Prostate gland (tissue), 2 donors: ENCODE measurements around the gene STKLD1.

ENCODE experiments used
- POLR2A ChIP-seq: fragments of 450-650 bp; IDR thresholded peaks from one replicate; pipeline ENCODE4 v1.6.1; 2016; ENCODE audit warnings: antibody characterized with exemption, mild to moderate bottlenecking
- POLR2AphosphoS5 ChIP-seq: sonication (generic); formaldehyde crosslinking; IDR thresholded peaks from one replicate; pipeline ENCODE4 v1.6.1; 2017; ENCODE audit warnings: antibody characterized with exemption
- TF ChIP-seq, protein P1 (sequence below), 4 experiments: fragments of 200-600 bp in 2 of 4; fragments of 450-650 bp in 2 of 4; sonication (generic) in 2 of 4; IDR thresholded peaks; 1 replicate in 3 of 4; 2 replicates in 1 of 4; pipeline ENCODE4 v1.5.1; 2016 to 2019; ENCODE audit warnings: antibody characterized with exemption in 4 of 4, mild to moderate bottlenecking in 2 of 4, moderate library complexity in 2 of 4

DNA sequence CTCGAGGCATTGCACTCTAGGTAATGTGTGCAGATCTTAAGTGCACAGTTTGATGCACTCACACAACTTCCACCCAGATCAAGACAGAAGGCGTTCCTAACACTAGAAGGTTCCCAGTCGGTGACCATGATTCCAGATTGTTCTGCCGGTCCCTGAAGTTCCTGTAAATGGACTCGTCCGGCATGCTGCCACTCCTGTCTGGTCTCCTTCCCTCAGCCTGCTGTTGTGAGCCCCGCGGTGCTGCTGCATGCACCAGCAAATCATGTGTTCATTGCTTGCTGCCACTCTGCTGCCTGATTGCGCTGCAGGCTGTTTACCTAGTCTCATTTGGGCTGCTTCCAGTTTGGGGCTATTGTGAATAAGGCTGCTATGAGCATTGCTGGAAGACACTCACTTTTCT lies 11.5 kb downstream of the STKLD1 start:
- TF ChIP-seq, protein P1, sequence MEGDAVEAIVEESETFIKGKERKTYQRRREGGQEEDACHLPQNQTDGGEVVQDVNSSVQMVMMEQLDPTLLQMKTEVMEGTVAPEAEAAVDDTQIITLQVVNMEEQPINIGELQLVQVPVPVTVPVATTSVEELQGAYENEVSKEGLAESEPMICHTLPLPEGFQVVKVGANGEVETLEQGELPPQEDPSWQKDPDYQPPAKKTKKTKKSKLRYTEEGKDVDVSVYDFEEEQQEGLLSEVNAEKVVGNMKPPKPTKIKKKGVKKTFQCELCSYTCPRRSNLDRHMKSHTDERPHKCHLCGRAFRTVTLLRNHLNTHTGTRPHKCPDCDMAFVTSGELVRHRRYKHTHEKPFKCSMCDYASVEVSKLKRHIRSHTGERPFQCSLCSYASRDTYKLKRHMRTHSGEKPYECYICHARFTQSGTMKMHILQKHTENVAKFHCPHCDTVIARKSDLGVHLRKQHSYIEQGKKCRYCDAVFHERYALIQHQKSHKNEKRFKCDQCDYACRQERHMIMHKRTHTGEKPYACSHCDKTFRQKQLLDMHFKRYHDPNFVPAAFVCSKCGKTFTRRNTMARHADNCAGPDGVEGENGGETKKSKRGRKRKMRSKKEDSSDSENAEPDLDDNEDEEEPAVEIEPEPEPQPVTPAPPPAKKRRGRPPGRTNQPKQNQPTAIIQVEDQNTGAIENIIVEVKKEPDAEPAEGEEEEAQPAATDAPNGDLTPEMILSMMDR (IDR thresholded peaks at IDR 0.05), result no peak
- TF ChIP-seq POLR2AphosphoS5 (peak; percentile 30), POLR2A (no peak)
